B cell (primary cell): ENCODE data around the gene BMP6. TPM values are rescaled to one million over a fixed set of nuclear protein-coding genes. Genes with fewer than 3 reads are reported as not detected.

Experiments used
- ATAC-seq: fragments of 200-7000 bp; cut with Tn5 transposase; one replicate; pipeline ENCODE4 v1.10.0; 2021; ENCODE audit warnings: low read depth, mild to moderate bottlenecking, moderate number of reproducible peaks, moderate library complexity
- CTCF ChIA-PET: fragments of 350-600 bp; sonication (Branson Sonifier 250); formaldehyde crosslinking; loops from one replicate; lab custom pipeline; 2021; ENCODE audit warnings: antibody characterized with exemption, inconsistent platforms; lab: Charles Lee
- POLR2A ChIA-PET: fragments of 350-600 bp; sonication (Branson Sonifier 250); formaldehyde crosslinking; loops from one replicate; lab custom pipeline; 2021; ENCODE audit warnings: antibody characterized with exemption; lab: Charles Lee
- DNase-seq: peaks from one replicate; pipeline ENCODE4 v3.0.0; 2013
- H2AFZ ChIP-seq: 2 replicates; pipeline ENCODE4 v1.6.1; 2012; ENCODE audit warnings: mild to moderate bottlenecking, low read depth, low read length; ENCODE audit not compliant: insufficient read depth, poor library complexity, severe bottlenecking
- H3K27ac ChIP-seq, 2 donors: 1 replicate in 1 of 2; 2 replicates in 1 of 2; pipeline ENCODE4 v1.5.1; 2012 to 2013; ENCODE audit warnings: low read length in 2 of 2, mild to moderate bottlenecking in 2 of 2, moderate library complexity in 1 of 2
- H3K27me3 ChIP-seq, 4 experiments: fragments of 200-600 bp in 1 of 4; sonication (generic) in 1 of 4; replicated peaks in 1 of 4; 1 replicate in 2 of 4; 2 replicates in 2 of 4; pipeline versions ENCODE4 v1.6.1 to v1.7.0; 2013 to 2016; ENCODE audit warnings: low read length in 3 of 4, mild to moderate bottlenecking in 2 of 4, mixed read lengths in 1 of 4, moderate library complexity in 1 of 4; ENCODE audit not compliant: insufficient read depth in 4 of 4, control insufficient read depth in 3 of 4; ENCODE audit errors: control extremely low read depth in 1 of 4
- H3K36me3 ChIP-seq, 2 experiments: replicated peaks in 1 of 2; 1 replicate in 1 of 2; 2 replicates in 1 of 2; pipeline versions ENCODE4 v1.6.1 to v1.7.1; 2013; ENCODE audit warnings: low read length in 1 of 2; ENCODE audit not compliant: insufficient read depth in 2 of 2, control insufficient read depth in 1 of 2; ENCODE audit errors: control extremely low read depth in 1 of 2, extremely low read depth in 1 of 2
- H3K4me1 ChIP-seq, 2 donors: fragments of 200-600 bp in 1 of 2; sonication (generic) in 1 of 2; 1 replicate in 1 of 2; 2 replicates in 1 of 2; pipeline versions ENCODE4 v1.5.1 to v1.6.1; 2013 to 2017; ENCODE audit warnings: low read length in 2 of 2; ENCODE audit not compliant: control insufficient read depth in 2 of 2, insufficient read depth in 2 of 2
- H3K4me2 ChIP-seq: replicated peaks from 2 replicates; pipeline ENCODE3; 2012; ENCODE audit warnings: mild to moderate bottlenecking, low read depth, low read length; ENCODE audit not compliant: poor library complexity, severe bottlenecking
- H3K4me3 ChIP-seq, 5 experiments: fragments of 200-600 bp in 1 of 5; sonication (generic) in 1 of 5; 1 replicate in 3 of 5; 2 replicates in 2 of 5; pipeline versions ENCODE4 v1.5.1 to v1.7.0; 2011 to 2016; ENCODE audit warnings: low read length in 4 of 5, mild to moderate bottlenecking in 4 of 5, low read depth in 2 of 5, control low read depth in 1 of 5, moderate library complexity in 1 of 5; ENCODE audit not compliant: insufficient read depth in 1 of 5; ENCODE audit errors: control extremely low read depth in 1 of 5, extremely low read depth in 1 of 5
- H3K79me2 ChIP-seq: fragments of 200-600 bp; sonication (generic); one replicate; pipeline ENCODE4 v1.6.0; 2016; ENCODE audit warnings: low read length; ENCODE audit not compliant: control insufficient read depth, insufficient read depth
- H3K9ac ChIP-seq: fragments of 200-600 bp; sonication (generic); 2 replicates; pipeline ENCODE4 v1.6.1; 2017; ENCODE audit warnings: mild to moderate bottlenecking, low read length, moderate library complexity
- H3K9me3 ChIP-seq, 3 donors: one replicate each; pipeline versions ENCODE4 v1.6.1 to v1.7.1; 2013; ENCODE audit warnings: low read length in 2 of 3; ENCODE audit not compliant: control insufficient read depth in 2 of 3, insufficient read depth in 1 of 3; ENCODE audit errors: control extremely low read depth in 1 of 3
- H4K20me1 ChIP-seq: 2 replicates; pipeline ENCODE4 v1.6.0; 2012; ENCODE audit warnings: mild to moderate bottlenecking, low read length; ENCODE audit not compliant: insufficient read depth, control insufficient read depth, poor library complexity, severe bottlenecking
- H3K27ac Mint-ChIP-seq: one replicate; pipeline ENCODE4 v1.8.0; 2021; ENCODE audit warnings: mixed read lengths
- H3K27me3 Mint-ChIP-seq: one replicate; pipeline ENCODE4 v1.8.0; 2021; ENCODE audit warnings: mixed read lengths
- H3K4me1 Mint-ChIP-seq: one replicate; pipeline ENCODE4 v1.8.0; 2021; ENCODE audit warnings: mixed read lengths
- H3K4me3 Mint-ChIP-seq: one replicate; pipeline ENCODE4 v1.8.0; 2021; ENCODE audit warnings: mixed read lengths
- H3K9me3 Mint-ChIP-seq: one replicate; pipeline ENCODE4 v1.8.0; 2022; ENCODE audit warnings: mixed read lengths; ENCODE audit not compliant: insufficient read depth
- EZH2 ChIP-seq: IDR thresholded peaks from 2 replicates; pipeline ENCODE4 v1.6.1; 2012; ENCODE audit warnings: borderline replicate concordance, low read depth, mild to moderate bottlenecking, moderate library complexity, low read length; ENCODE audit not compliant: insufficient read depth, poor library complexity, severe bottlenecking
- WGBS: methylation state at CpG from one replicate; pipeline ENCODE4 v1.1.5; 2013; ENCODE audit warnings: missing lambda C conversion rate; ENCODE audit not compliant: insufficient coverage; 5-methylcytosine and 5-hydroxymethylcytosine counted together
- intact Hi-C: fragments of 100-400 bp; cut with micrococcal nuclease; formaldehyde crosslinking; loops from one replicate; pipeline ENCODE4 v1.10.0; 2022
- polyA plus RNA-seq: library from polyadenylated mRNA; depleted of rRNA; stranded (reverse); fragments of >200 nt; gene quantifications from 2 replicates; pipeline ENCODE4 v1.2.3, GENCODE V29; 2012
- total RNA-seq, 2 donors: library from RNA; stranded (reverse); fragments of 120-200 nt in 1 of 2; gene quantifications; 1 replicate in 1 of 2; 2 replicates in 1 of 2; pipeline versions ENCODE4 v1.2.3 to v1.2.4, GENCODE V29; 2013 to 2022
- TF ChIP-seq, protein P1 (sequence below): fragments of 200-600 bp; IDR thresholded peaks from one replicate; pipeline ENCODE4 v1.8.0; 2022; ENCODE audit warnings: antibody characterized with exemption, mild to moderate bottlenecking

BMP6 gene
- total and polyA plus RNA-seq, 2 donors (not counting 1 experiment from before 2014, with no cell fraction given): 0.43 to 2.9 TPM

- no peak for DNase-seq
- H3K27ac Mint-ChIP-seq: no peak overlapping the region
Measured at GRCh38 chr6:7769702-7770101, 43.8 kb downstream of the BMP6 start.

DNA sequence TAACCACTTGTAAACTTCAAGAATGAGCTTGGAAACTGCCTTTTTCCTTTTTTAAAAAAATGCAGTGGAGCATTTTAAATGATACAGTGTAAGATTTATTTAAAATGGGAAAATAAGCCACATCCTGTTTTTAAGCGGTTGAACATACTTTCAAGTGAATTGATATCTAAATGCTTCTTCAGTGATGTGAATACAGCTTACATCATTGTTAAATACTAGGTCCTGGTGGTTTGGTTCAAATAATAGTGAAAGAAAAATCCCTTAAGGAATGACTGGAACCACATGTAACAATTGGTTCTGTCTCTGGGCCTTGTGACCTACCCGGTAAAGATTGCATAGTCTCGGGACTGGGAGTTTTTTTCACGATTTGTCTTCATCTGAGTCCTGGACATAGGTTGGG, 44.2 kb downstream of the BMP6 start:
- POLR2A ChIA-PET: no interaction called here
- H4K20me1 ChIP-seq: no peaks in the 10 kb centered on the region
- no peaks in the 10 kb centered on the region for H3K36me3 ChIP-seq
- H3K4me1 Mint-ChIP-seq: no peaks in the 10 kb centered on the region
- no peak overlapping the region for H3K9ac ChIP-seq
- ATAC-seq (no peak), DNase-seq (no peak)
- CTCF ChIA-PET: no interaction called here
- no peaks in the 10 kb centered on the region for H3K9me3 ChIP-seq
- no peak overlapping the region for H2AFZ ChIP-seq
- H3K27ac Mint-ChIP-seq: no peak overlapping the region
- no peaks in the 10 kb centered on the region for H3K79me2 ChIP-seq
- H3K4me3 Mint-ChIP-seq: no peak overlapping the region
- H3K27me3 ChIP-seq: peaks cover 0 to 2% (median 0%) of the 10 kb centered on the region in 4 experiments
- no peak overlapping the region for H3K4me2 ChIP-seq
- H3K9me3 Mint-ChIP-seq: no peaks in the 10 kb centered on the region
- no peak overlapping the region for H3K4me3 ChIP-seq
- TF ChIP-seq, protein P1, sequence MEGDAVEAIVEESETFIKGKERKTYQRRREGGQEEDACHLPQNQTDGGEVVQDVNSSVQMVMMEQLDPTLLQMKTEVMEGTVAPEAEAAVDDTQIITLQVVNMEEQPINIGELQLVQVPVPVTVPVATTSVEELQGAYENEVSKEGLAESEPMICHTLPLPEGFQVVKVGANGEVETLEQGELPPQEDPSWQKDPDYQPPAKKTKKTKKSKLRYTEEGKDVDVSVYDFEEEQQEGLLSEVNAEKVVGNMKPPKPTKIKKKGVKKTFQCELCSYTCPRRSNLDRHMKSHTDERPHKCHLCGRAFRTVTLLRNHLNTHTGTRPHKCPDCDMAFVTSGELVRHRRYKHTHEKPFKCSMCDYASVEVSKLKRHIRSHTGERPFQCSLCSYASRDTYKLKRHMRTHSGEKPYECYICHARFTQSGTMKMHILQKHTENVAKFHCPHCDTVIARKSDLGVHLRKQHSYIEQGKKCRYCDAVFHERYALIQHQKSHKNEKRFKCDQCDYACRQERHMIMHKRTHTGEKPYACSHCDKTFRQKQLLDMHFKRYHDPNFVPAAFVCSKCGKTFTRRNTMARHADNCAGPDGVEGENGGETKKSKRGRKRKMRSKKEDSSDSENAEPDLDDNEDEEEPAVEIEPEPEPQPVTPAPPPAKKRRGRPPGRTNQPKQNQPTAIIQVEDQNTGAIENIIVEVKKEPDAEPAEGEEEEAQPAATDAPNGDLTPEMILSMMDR: no peak
- TF ChIP-seq EZH2: no peak
- no peak overlapping the region for H3K27ac ChIP-seq
- intact Hi-C loops: no loop called here
- peaks cover 24% of the 10 kb centered on the region for H3K27me3 Mint-ChIP-seq
- no peaks in the 10 kb centered on the region for H3K4me1 ChIP-seq
- WGBS: 100% methylated on average over 2 of the region's 4 CpGs

More at GRCh38 chr6:7769702-7770101, 43.8 kb downstream of the BMP6 start:
- intact Hi-C loops: no loop called here
- H3K4me2 ChIP-seq: no peak overlapping the region
- no peaks in the 10 kb centered on the region for H3K36me3 ChIP-seq
- no CpG with 5 or more reads among the region's 3 CpGs for WGBS
- H4K20me1 ChIP-seq: no peaks in the 10 kb centered on the region
- no peak overlapping the region for H3K4me3 ChIP-seq
- no peak overlapping the region for H3K9ac ChIP-seq
- H3K4me3 Mint-ChIP-seq: no peak overlapping the region
- H3K27ac ChIP-seq: no peak overlapping the region
- H3K27me3 Mint-ChIP-seq: peaks cover 21% of the 10 kb centered on the region
- no peaks in the 10 kb centered on the region for H3K4me1 Mint-ChIP-seq
- no peaks in the 10 kb centered on the region for H3K4me1 ChIP-seq
- no peaks in the 10 kb centered on the region for H3K9me3 ChIP-seq
- no peak for TF ChIP-seq EZH2
- TF ChIP-seq, protein P1: no peak
- no peak for ATAC-seq
- H3K27me3 ChIP-seq: peaks cover 0 to 2% (median 0%) of the 10 kb centered on the region in 4 experiments
- H3K9me3 Mint-ChIP-seq: no peaks in the 10 kb centered on the region
- CTCF ChIA-PET: no interaction called here
- POLR2A ChIA-PET: no interaction called here
- H3K79me2 ChIP-seq: no peaks in the 10 kb centered on the region
- H2AFZ ChIP-seq: no peak overlapping the region
